ENCODE data around the gene URI1.
A peak's percentile ranks its signal among the peaks of the same experiment; 100 is the strongest.
"Not testable (repeated sequence)": the region's sequence is repeated elsewhere in the genome, so short reads cannot be mapped to it uniquely, and the experiment has no call there.

The URI1 gene

DNA sequence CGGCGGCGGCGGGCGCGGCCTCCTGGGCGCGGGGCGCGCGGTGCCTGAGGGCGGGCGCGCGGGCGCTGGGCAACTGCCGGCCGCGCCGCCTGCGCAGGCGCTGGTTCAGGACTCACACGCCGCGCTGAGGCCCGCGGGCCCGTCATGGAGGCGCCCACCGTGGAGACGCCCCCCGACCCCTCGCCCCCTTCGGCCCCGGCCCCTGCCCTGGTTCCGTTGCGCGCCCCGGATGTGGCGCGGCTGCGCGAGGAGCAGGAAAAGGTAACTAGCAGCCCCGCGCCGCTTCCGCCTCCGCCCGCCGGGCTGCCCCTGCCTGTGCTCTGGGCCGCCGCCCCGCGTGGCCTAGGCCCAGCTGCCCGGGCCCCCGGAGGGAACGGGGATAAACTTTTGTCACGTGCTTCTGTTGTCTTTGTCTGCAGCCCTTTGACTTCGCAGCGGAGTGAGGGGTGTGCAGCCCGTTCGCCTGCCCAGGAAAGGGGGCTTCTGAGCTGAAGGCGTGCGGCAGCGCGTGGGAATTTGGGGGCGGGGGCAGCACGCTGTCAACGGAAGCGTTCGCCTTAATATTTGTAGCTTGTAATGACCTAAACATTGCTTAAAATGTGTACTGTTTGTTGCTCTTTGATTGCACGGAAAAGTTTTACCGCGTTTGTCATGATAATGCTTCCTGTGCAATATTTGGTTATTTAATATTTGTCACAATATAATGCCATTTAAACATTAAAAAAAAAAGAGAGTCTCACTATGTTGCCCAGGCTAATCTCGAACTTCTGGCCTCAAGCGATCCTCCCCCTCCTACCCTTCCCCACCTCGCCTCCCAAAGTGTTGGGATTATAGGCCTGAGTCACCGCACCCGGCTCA, 594 bp downstream of the URI1 start:
- DNase-seq (ENCODE audit: low read depth): peak; percentile 58

GRCh38 chr19:29943615-29944014, 1.6 kb downstream of the URI1 start:
- DNase-seq (ENCODE audit: low read depth): peak; percentile 46

DNA sequence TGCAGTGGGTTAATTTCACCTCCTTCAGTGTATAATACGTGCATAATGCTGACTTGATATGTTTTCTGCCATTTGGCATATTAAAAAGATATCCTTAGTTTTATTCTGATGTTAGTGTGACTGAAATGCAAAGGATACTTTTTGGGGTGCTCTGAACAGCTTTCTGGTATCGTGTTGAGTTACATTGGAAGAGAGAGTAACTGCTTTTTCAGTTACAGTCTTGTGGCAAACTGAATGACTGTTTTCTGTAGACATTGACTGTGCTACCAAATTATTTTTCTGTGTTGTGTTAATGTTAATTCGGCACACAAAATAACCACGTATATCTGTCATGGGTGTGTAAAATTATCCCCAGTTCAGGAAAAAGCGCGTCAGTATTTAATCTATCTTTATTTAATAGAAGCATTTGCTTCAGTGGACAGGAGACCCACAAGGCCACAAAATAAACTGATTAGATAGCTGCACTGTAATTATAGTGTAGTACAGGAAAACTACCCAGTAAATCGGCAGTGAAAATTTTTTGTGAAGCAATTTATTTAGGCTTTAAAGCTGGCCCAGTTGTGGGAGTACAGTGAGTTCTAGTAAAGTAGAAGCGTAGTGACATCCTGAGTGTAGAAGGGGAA, 2.5 kb downstream of the URI1 start:
- no peak for DNase-seq (ENCODE audit: low read depth)

DNA sequence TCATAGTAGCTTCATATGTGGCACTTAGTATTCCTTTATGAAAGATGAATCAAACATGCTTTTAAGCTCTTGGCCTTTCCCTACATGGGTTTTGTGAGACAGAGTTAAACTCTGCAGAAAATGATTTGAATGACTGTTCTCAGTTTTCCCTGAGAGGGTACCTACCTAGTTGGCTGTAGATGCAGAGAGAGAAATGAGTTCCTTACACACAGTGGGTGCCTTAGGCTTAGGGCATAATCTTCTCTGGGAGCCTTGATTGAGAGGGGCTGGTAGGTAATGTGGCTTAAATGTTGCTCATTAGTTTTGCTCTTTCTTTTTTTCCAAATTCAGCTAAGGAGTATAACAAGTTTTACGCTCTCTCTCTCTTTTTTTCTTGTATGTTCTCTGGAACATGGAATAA, 3.0 kb downstream of the URI1 start:
- no peak for DNase-seq (ENCODE audit: low read depth)

GRCh38 chr19:29945433-29945832, 3.4 kb downstream of the URI1 start:
- no peak for DNase-seq (ENCODE audit: low read depth)

GRCh38 chr19:29946645-29947044, 4.6 kb downstream of the URI1 start:
- no peak for DNase-seq (ENCODE audit: low read depth)

GRCh38 chr19:29947871-29948270, 5.8 kb downstream of the URI1 start:
- DNase-seq (ENCODE audit: low read depth): no peak

DNA sequence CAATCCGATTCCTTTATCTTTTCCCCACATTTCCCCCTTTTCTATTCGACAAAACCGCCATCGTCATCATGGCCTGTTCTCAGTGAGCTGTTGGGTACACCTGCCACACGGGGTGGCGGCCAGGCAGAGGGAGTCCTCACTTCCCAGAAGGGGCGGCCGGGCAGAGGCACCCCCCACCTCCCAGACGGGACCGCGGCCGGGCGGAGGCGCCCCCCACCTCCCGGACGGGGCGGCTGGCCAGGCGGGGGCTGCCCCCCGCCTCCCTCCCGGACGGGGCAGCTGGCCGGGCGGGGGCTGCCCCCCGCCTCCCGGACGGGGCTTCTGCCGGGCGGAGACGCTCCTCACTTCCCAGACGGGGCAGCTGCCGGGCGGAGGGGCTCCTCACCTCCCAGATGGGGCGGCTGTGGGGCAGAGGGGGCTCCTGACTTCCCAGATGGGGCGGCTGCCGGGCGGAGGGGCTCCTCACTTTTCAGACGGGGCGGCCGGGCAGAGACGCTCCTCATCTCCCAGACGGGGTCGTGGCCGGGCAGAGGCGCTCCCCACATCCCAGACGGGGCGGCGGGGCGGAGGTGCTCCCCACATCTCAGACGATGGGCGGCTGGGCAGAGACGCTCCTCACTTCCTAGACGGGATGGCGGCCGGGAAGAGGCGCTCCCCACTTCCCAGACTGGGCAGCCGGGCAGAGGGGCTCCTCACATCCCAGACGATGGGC, 6.9 kb downstream of the URI1 start:
- not testable (repeated sequence) for DNase-seq (ENCODE audit: low read depth)

- DNase-seq (ENCODE audit: low read depth): no peak
These were observed 10.1 kb downstream of the URI1 start for GRCh38 chr19:29952177-29952576.

DNA sequence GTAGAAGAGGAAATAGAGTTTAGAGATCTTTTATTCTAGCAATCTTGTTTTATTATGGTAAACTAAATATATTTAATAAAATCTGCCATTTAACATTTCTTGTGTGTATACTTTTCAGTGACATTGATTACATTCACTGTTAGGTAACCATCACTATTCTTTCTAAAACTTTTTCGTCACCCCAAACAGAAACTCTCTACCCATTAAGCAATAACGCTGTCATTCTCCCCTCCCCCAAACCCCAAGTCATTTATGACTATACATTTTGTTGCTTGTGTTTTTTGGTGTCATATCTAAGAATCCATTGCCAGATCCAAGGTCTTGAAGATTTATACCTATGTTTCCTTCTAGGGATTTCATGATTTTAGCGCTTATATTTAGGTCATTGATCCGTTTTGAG, 10.6 kb downstream of the URI1 start:
- DNase-seq (ENCODE audit: low read depth): no peak

- DNase-seq (ENCODE audit: low read depth): no peak
These were observed 11.6 kb downstream of the URI1 start for GRCh38 chr19:29953352-29954247.

- DNase-seq (ENCODE audit: low read depth): no peak
These were observed 14.8 kb downstream of the URI1 start for GRCh38 chr19:29956855-29957254.

GRCh38 chr19:29961311-29961710, 19.3 kb downstream of the URI1 start:
- no peak for DNase-seq (ENCODE audit: low read depth)

- DNase-seq (ENCODE audit: low read depth): no peak
These were observed 20.8 kb downstream of the URI1 start for GRCh38 chr19:29962793-29963192.

DNA sequence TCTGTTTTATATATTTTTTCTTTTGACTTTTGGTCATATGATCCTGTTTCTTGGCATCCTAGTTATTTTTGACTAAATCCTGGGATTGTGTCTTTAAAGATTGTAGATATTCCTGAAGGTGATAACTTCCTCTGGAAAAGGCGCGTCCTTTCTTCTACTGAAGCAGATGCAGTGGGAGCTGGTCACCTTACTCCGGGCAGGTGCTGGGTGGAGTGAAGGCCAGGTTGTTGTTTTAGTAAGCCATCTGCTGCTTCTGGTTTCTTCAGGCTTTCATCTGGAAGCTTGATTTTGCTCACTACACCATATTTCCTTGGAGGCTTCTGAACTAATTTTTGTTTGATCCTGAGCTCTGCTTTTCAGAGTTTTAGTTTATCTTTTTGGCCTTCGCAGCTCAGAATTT, 21.5 kb downstream of the URI1 start:
- DNase-seq (ENCODE audit: low read depth): no peak

DNA sequence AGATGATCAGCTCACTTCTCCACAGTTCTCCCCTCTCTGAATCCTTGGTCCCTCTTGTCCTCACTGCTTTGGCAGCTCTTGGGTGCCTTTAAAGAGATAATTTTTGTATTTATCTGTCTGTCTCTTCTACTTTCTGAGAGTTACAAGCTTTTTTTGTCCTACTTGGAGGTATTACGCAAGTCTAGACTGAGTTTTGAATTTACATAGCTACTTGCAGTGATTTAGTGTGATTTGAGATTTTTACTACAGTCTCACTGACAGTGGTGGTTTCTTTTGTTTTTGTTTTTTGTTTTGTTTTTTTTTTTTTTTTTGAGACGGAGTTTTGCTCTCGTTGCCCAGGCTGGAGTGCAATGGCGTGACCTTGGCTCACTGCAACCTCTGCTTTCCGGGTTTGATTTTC, 22.1 kb downstream of the URI1 start:
- DNase-seq (ENCODE audit: low read depth): no peak

DNA sequence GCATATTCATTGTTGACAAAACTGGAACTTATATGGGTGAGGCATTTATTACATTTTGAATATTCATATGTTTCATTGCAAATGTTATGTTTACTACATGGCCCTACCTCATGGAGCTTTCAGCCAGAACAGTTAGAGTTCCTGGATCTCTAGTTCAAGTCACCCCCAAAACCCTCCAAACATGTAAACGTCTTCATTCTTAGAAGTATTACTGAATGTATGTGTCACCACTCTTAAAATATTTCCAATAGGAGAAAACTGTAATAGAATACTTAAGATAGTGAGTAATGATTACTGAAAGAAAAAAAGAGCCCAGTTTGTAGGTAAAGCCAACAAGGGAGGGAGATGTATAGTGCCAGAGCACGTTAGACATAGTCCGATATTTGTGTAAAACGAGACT, 23.5 kb downstream of the URI1 start:
- DNase-seq (ENCODE audit: low read depth): peak; percentile 91

GRCh38 chr19:29966142-29966541, 24.1 kb downstream of the URI1 start:
- DNase-seq (ENCODE audit: low read depth): not testable (repeated sequence)

GRCh38 chr19:29966588-29967249, 24.7 kb downstream of the URI1 start:
- peak; percentile 45 for DNase-seq (ENCODE audit: low read depth)

DNA sequence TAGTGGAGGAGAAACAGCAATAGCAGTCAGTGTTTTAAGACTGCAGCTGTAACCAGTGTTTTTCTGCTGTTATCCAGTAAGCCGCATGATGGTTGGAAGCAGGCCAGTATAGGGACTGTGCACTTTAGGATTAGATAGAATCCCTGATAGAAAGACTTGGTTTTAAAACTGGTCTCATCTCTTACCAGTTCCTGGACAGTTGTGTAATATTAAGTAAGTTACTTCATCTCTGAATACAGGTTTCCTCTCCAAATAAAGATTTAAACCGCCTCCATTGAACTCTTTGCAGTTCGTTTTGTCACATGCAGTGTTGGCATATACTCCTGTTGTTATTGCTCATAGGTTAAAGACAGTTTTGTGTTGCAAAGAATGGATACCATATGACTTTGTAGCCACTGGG, 25.6 kb downstream of the URI1 start:
- DNase-seq (ENCODE audit: low read depth): no peak

DNA sequence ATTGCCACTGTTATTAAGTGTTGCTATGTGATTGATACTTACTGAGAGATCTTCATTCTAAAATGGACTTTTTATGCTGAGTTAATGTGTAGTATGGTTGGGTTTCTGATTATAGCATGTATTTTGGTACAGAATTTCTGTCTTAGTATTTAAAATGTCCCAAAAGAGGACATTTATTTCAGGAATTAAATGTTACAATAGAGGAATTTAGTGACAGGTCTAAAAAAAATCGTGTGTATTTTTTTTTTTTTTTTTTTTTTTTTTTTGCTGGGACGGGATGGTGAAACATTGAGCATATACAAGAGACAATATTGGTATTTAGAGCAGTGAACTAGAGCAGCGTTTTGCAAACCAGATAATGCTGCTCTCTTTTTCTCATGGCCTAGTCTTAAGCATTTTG, 27.9 kb downstream of the URI1 start:
- no peak for DNase-seq (ENCODE audit: low read depth)
